Measurements from ENCODE around the gene LCN10. TPM values are rescaled to one million over a fixed set of nuclear protein-coding genes. Genes with fewer than 3 reads are reported as not detected.
A peak's percentile ranks its signal among the peaks of the same experiment; 100 is the strongest.
"Not testable (repeated sequence)": the region's sequence is repeated elsewhere in the genome, so short reads cannot be mapped to it uniquely, and the experiment has no call there.

LCN10 gene
- total and polyA plus RNA-seq, 4 experiments from 2014 or later: 0.22 to 1.3 (median 0.70) TPM

- Histone ChIP-seq H3K4me1 (ENCODE audit: insufficient read depth, low read length) (peaks cover 5% of the 10 kb centered on the region), H3K36me3 (ENCODE audit: insufficient read depth, low read length) (no peaks in the 10 kb centered on the region), H3K4me3 (ENCODE audit: low read length in 2 of 2) (no peak overlapping the region), H3K9me3 (ENCODE audit: control insufficient read depth in 1 of 2, low read length in 2 of 2) (no peaks in the 10 kb centered on the region), H3K27ac (ENCODE audit: low read depth, low read length) (no peak overlapping the region), H3K27me3 (ENCODE audit: insufficient read depth, low read length) (no peaks in the 10 kb centered on the region)
- DNase-seq: no peak
- peaks cover 0 to 1% of the 10 kb centered on the region in 2 donors for H3K36me3 Mint-ChIP-seq
- no peak overlapping the region for H3K4me3 Mint-ChIP-seq
- peaks cover 10 to 16% of the 10 kb centered on the region in 2 donors for H3K27me3 Mint-ChIP-seq
- H3K4me1 Mint-ChIP-seq: peaks cover 7 to 18% (median 12%) of the 10 kb centered on the region in 4 donors
- no peak overlapping the region for H3K27ac Mint-ChIP-seq
- CTCF ChIA-PET (ENCODE audit: partially characterized antibody): interaction anchor here (0.5 to 1.1 kb wide), 2 partner anchors 14 to 354 kb away, joined by 3 read pairs; no protein-coding TSS in a partner anchor
- intact Hi-C loops (cut with micrococcal nuclease): no loop called here
- POLR2A ChIA-PET (ENCODE audit: partially characterized antibody): no interaction called here
- H3K9me3 Mint-ChIP-seq: no peaks in the 10 kb centered on the region
Observed at GRCh38 chr9:136763649-136764035, 20.9 kb upstream of the LCN10 start.

GRCh38 chr9:136762915-136763648 is 20.3 kb upstream of the LCN10 start:
- Mint-ChIP-seq H3K9me3 (no peaks in the 10 kb centered on the region), H3K36me3 (peaks cover 0 to 1% of the 10 kb centered on the region in 2 donors), H3K4me1 (peaks cover 7 to 18% (median 12%) of the 10 kb centered on the region in 4 donors), H3K27me3 (peaks cover 9 to 15% of the 10 kb centered on the region in 2 donors), H3K4me3 (no peak overlapping the region), H3K27ac (no peak overlapping the region)
- ChIA-PET CTCF (ENCODE audit: partially characterized antibody) (interaction anchor here (0.5 to 1.1 kb wide), 3 partner anchors 8 to 355 kb away, joined by 3 read pairs; no protein-coding TSS in a partner anchor), POLR2A (ENCODE audit: partially characterized antibody) (interaction anchor here (0.6 kb wide), 1 partner anchor 638 kb away, joined by 3 read pairs; no protein-coding TSS in a partner anchor)
- peak in 1 of 5 donors; percentile 23 for DNase-seq
- Histone ChIP-seq H3K4me1 (ENCODE audit: insufficient read depth, low read length) (peaks cover 5% of the 10 kb centered on the region), H3K27me3 (ENCODE audit: insufficient read depth, low read length) (no peaks in the 10 kb centered on the region), H3K4me3 (ENCODE audit: low read length in 2 of 2) (no peak overlapping the region), H3K36me3 (ENCODE audit: insufficient read depth, low read length) (no peaks in the 10 kb centered on the region), H3K9me3 (ENCODE audit: control insufficient read depth in 1 of 2, low read length in 2 of 2) (no peaks in the 10 kb centered on the region), H3K27ac (ENCODE audit: low read depth, low read length) (no peak overlapping the region)
- intact Hi-C loops (cut with micrococcal nuclease): no loop called here

DNA sequence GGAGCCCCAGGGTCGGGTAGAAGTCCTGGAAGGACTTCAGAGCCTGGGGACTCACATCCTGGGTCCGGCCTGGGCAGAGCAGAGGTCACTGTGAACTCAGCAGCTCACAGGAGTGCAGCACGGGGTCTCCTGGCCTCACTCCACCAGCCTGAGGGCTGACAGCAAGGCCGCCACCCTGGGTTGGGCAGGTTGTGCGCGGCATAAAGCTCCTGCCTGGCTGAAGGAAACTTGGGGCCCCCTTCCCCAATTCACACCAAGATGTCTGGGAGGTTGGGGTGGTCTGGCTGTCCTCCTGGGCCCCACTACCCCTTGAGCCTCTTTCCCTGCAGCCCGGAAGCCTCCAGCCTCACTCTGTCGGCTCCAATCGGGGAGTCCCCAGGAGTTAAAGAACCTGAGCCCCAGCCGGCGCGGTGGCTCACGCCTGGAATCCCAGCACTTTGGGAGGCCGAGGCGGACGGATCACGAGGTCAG is 19.5 kb upstream of the LCN10 start:
- no peaks in the 10 kb centered on the region for H3K36me3 ChIP-seq (ENCODE audit: insufficient read depth, low read length)
- ChIA-PET CTCF (ENCODE audit: partially characterized antibody) (interaction anchor here (0.6 kb wide), 1 partner anchor 9 kb away, joined by 3 read pairs; no protein-coding TSS in a partner anchor), POLR2A (ENCODE audit: partially characterized antibody) (interaction anchor here (0.6 to 1.2 kb wide), 3 partner anchors 34 to 639 kb away, joined by 3 read pairs; no protein-coding TSS in a partner anchor)
- peaks cover 5% of the 10 kb centered on the region for H3K4me1 ChIP-seq (ENCODE audit: insufficient read depth, low read length)
- no peak overlapping the region for H3K4me3 ChIP-seq (ENCODE audit: low read length in 2 of 2)
- Mint-ChIP-seq H3K27me3 (peaks cover 4 to 10% of the 10 kb centered on the region in 2 donors), H3K9me3 (no peaks in the 10 kb centered on the region), H3K4me3 (no peak overlapping the region), H3K4me1 (peaks cover 7 to 14% (median 11%) of the 10 kb centered on the region in 4 donors), H3K27ac (no peak overlapping the region), H3K36me3 (peaks cover 0 to 1% of the 10 kb centered on the region in 2 donors)
- intact Hi-C loops (cut with micrococcal nuclease): no loop called here
- DNase-seq: no peak
- H3K27me3 ChIP-seq (ENCODE audit: insufficient read depth, low read length): no peaks in the 10 kb centered on the region
- H3K9me3 ChIP-seq (ENCODE audit: control insufficient read depth in 1 of 2, low read length in 2 of 2): no peaks in the 10 kb centered on the region
- H3K27ac ChIP-seq (ENCODE audit: low read depth, low read length): no peak overlapping the region

DNA sequence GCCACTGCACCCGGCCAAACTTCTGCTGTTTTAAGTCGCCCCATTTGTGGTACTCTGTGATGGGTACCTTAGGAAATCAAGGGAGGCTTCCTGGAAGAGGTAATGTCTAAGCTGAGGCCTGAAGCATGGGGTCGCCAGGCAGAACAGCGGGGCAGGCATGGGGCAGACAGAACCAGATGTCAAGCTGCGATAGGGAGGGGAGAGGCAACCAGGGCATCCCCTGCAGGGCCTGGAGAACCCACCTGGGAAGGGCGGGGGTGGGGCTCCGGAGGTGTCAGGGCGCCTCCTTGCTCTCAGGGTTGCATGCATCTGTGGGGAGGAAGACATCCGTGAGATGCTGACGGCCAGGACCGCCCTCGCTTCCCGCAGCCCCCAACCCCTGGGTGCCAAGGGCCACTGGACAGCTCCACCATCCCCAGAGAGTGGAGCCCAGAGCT is 18.8 kb upstream of the LCN10 start:
- Mint-ChIP-seq H3K36me3 (no peaks in the 10 kb centered on the region), H3K4me1 (peaks cover 2 to 8% (median 5%) of the 10 kb centered on the region in 4 donors), H3K27me3 (peaks cover 4% of the 10 kb centered on the region in 2 donors), H3K4me3 (no peak overlapping the region), H3K27ac (no peak overlapping the region), H3K9me3 (no peaks in the 10 kb centered on the region)
- Histone ChIP-seq H3K4me3 (ENCODE audit: low read length in 2 of 2) (no peak overlapping the region), H3K9me3 (ENCODE audit: control insufficient read depth in 1 of 2, low read length in 2 of 2) (no peaks in the 10 kb centered on the region), H3K36me3 (ENCODE audit: insufficient read depth, low read length) (no peaks in the 10 kb centered on the region), H3K27ac (ENCODE audit: low read depth, low read length) (no peak overlapping the region), H3K27me3 (ENCODE audit: insufficient read depth, low read length) (no peaks in the 10 kb centered on the region), H3K4me1 (ENCODE audit: insufficient read depth, low read length) (peaks cover 5% of the 10 kb centered on the region)
- intact Hi-C loops (cut with micrococcal nuclease): no loop called here
- no peak for DNase-seq
- POLR2A ChIA-PET (ENCODE audit: partially characterized antibody): interaction anchor here (0.6 to 1.2 kb wide), 2 partner anchors 33 to 300 kb away, joined by 3 read pairs; no protein-coding TSS in a partner anchor
- CTCF ChIA-PET (ENCODE audit: partially characterized antibody): no interaction called here

- H3K27me3 Mint-ChIP-seq; H3K4me1 Mint-ChIP-seq; H3K36me3 Mint-ChIP-seq; H3K27ac ChIP-seq (ENCODE audit: low read depth, low read length); H3K27me3 ChIP-seq (ENCODE audit: insufficient read depth, low read length); intact Hi-C loops (cut with micrococcal nuclease); DNase-seq; POLR2A ChIA-PET (ENCODE audit: partially characterized antibody); H3K9me3 Mint-ChIP-seq; H3K4me1 ChIP-seq (ENCODE audit: insufficient read depth, low read length); H3K9me3 ChIP-seq (ENCODE audit: control insufficient read depth in 1 of 2, low read length in 2 of 2); H3K4me3 Mint-ChIP-seq; H3K4me3 ChIP-seq (ENCODE audit: low read length in 2 of 2); H3K36me3 ChIP-seq (ENCODE audit: insufficient read depth, low read length): not testable (repeated sequence)
- CTCF ChIA-PET (ENCODE audit: partially characterized antibody): interaction anchor here (1.3 kb wide), 1 partner anchor 274 kb away, joined by 3 read pairs; no protein-coding TSS in a partner anchor
- peak overlapping the region in 1 of 7 donors; percentile 47 for H3K27ac Mint-ChIP-seq
Observed at GRCh38 chr9:136760834-136761544, 18.2 kb upstream of the LCN10 start.

GRCh38 chr9:136760424-136760823 is 17.7 kb upstream of the LCN10 start:
- H3K4me3 Mint-ChIP-seq: no peak overlapping the region
- H3K4me1 ChIP-seq (ENCODE audit: insufficient read depth, low read length): no peaks in the 10 kb centered on the region
- ChIA-PET POLR2A (ENCODE audit: partially characterized antibody) (no interaction called here), CTCF (ENCODE audit: partially characterized antibody) (interaction anchor here (1.3 kb wide), 1 partner anchor 275 kb away, joined by 3 read pairs; no protein-coding TSS in a partner anchor)
- H3K27ac Mint-ChIP-seq: peak overlapping the region in 1 of 7 donors; percentile 70
- H3K27ac ChIP-seq (ENCODE audit: low read depth, low read length): no peak overlapping the region
- no peaks in the 10 kb centered on the region for H3K27me3 ChIP-seq (ENCODE audit: insufficient read depth, low read length)
- intact Hi-C loops (cut with micrococcal nuclease): no loop called here
- no peaks in the 10 kb centered on the region for H3K9me3 ChIP-seq (ENCODE audit: control insufficient read depth in 1 of 2, low read length in 2 of 2)
- H3K9me3 Mint-ChIP-seq: peaks cover 0 to 8% (median 4%) of the 10 kb centered on the region in 8 donors
- DNase-seq: no peak
- H3K4me3 ChIP-seq (ENCODE audit: low read length in 2 of 2): no peak overlapping the region
- H3K27me3 Mint-ChIP-seq: peaks cover 5 to 7% of the 10 kb centered on the region in 2 donors
- H3K4me1 Mint-ChIP-seq: peaks cover 0 to 2% (median 1%) of the 10 kb centered on the region in 4 donors
- no peaks in the 10 kb centered on the region for H3K36me3 Mint-ChIP-seq
- no peaks in the 10 kb centered on the region for H3K36me3 ChIP-seq (ENCODE audit: insufficient read depth, low read length)
